NCI-H748 (cell line): ENCODE data around the gene OR4A16.

Experiments used
- DNase-seq: peaks from one replicate; lab custom pipeline; 2025; ENCODE audit not compliant: unreplicated experiment; lab: John Stamatoyannopoulos, UW

OR4A16 gene

GRCh38 chr11:55342901-55343300, at the start of gene OR4A16:
Gene OR4A16 (plus strand): TSS chr11:55343201. CDS start chr11:55343201, 0 bp downstream.
- no peak for DNase-seq

GRCh38 chr11:55324500-55324899, 18.5 kb upstream of the OR4A16 start:
- DNase-seq: no peak

- DNase-seq: no peak
These were observed 2.3 kb downstream of the OR4A16 start for GRCh38 chr11:55345306-55345705.

GRCh38 chr11:55349032-55349431, 6.0 kb downstream of the OR4A16 start:
- no peak for DNase-seq

- no peak for DNase-seq
These were observed 14.7 kb downstream of the OR4A16 start for GRCh38 chr11:55357560-55358184.

GRCh38 chr11:55367674-55368073, 24.7 kb downstream of the OR4A16 start, which contains the start of gene OR4A15:
Gene OR4A15 (plus strand): TSS chr11:55367974. CDS start chr11:55367974, 0 bp downstream.
- DNase-seq: no peak
